Measurements from ENCODE around the gene CIB2.
A peak's percentile ranks its signal among the peaks of the same experiment; 100 is the strongest.

Gene CIB2

DNA sequence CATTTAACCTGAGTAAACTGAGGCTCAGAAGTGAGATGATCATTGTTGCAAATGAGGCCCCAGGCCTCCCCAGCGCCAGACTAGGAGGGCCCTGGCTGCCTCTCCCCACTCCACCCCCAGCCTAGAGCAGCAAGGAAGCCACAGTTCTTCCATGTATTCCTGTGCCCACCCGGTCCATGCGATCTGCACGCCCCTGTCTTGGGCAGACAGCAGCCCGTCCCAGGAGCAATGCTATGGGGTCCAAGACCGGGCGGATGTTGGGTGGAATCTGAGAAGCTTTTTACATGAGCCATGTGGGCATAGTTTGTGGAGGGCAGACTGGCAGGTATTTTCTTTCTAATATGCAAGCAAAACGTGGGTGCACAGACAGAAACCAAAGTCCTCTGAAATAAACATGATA, 23.8 kb downstream of the CIB2 start:
- DNase-seq (ENCODE audit: low spot score), result no peak

DNA sequence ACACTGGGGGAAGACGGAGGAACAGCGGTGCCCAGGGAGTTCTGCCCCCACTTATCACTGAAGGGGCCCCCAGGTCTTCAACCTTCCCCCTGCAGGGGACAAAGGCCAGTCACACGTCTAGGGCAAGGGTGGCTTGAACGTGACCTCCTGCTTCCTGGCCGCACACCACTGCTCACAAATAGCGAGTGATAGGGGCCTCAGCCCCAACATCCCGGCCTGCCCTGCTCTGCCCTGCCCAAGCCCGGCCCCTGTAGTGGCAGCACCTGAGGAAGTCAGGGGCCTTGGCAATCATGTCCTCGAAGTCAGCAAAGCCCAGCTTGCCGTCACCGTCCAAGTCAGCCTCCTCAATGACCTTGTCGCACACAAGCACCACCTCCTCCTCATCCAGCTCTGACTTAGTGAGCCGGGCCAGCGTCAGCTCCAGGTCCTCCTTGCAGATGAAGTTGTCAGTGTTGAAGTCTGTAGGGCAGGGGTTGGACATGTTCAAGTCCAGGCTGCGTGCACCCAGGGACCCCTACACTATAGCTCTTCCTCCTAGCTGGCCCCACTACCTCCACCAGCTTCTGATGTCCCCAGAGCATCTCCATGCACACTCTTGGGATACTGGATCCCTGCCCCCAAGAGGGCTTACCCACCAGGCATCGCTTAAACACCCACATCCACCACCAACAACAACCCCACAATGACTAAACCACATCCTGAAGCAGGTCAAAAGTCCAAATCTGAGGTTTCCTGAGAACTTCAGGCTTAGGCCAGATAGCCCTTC, 25.6 kb downstream of the CIB2 start:
- no peak for DNase-seq (ENCODE audit: low spot score)

DNA sequence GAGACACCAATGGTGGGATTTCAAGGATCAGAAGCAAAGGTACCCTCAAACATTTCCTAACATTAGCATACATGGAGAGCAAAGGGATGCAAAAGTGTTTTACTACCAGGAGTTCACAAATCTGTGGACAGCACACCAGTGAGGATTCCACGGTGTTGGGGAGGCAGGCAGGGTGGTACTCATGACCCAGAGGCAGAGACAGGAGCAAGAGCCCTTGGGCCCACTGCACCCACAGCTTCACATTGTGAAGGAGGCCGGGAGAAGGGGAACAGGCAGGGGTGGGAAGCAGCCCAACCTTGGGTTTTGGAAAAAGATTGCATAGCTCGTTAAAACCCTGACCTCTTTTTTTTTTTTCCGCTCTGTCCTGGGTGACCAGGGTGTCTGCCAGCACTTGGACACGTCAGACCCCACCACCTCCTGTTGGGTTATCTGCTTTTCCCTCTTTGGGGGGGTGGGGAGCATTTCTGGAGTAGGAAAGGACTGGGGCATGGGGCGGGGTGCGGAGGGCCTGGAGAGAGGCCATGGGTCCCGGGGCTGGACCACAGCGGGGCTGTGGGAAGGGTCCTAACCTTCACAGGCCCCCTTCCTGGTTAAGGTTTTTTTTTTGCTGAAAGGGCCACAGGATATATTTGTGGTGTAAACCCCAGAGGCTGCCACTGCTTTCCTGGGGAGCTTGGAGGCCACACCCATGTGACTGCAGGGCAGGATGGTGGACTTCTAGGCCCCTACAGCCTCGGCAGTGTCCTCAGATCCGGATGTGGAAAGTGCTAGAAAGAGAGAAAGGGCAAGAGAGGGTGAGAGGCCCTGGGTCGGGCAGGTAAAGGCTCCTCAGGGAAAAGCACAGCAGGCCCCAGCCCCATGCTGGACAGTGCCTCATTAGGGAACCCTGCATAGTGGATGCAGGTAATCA, 26.4 kb downstream of the CIB2 start:
- DNase-seq (ENCODE audit: low spot score), result no peak

DNA sequence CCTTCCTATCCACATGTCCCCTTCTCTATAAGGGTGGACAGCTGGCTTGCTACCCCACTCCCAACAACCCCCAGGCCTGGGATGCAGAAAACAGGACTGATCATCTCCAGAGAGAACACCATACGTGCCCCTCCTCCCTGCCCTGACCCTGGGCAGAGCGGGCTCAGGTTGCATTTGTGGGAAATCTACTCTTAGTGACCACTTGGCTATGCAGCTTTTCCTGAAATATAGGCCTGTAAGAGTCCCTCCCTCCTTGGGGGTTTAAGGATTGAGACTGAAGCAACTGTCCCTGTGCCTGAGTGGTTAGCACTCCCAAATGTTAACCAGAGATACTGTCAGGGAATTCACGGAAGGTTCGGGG, 27.1 kb downstream of the CIB2 start:
- DNase-seq (ENCODE audit: low spot score), result no peak

DNA sequence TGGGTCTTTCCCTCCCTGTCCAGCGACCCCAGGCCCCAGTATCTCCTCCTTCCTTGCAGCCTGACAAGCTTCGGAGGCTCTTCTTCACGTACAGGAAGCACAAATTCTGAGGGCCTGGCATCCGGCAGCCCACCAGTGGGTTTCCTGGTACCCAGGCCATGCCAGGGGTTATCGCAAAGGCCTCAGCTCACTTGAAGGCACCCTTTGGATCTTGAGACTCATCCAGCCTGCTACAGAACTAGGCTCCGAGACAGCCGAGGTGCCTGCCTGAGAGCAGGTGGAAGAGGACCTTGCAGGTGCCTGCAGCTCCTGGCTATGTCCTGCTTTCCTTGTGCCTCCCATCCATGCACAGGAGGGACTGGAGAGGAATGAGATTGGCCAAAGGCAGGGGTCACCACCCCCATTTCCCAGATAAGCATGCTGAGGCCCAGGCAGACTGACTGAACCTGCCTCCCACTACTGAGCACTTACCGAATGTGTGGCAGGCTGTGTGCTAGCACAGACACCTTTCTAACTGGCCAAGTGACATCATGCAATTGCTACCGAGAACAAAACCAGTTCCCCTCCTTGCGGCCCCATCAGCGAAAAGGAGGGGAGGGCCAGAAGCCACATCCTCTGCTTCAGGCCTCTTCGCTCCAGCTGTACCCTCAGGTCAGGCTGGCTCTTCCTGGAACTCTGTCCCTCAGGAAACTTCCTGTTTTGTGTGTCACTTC, 27.7 kb downstream of the CIB2 start:
- peak; percentile 29 for DNase-seq (ENCODE audit: low spot score)

DNA sequence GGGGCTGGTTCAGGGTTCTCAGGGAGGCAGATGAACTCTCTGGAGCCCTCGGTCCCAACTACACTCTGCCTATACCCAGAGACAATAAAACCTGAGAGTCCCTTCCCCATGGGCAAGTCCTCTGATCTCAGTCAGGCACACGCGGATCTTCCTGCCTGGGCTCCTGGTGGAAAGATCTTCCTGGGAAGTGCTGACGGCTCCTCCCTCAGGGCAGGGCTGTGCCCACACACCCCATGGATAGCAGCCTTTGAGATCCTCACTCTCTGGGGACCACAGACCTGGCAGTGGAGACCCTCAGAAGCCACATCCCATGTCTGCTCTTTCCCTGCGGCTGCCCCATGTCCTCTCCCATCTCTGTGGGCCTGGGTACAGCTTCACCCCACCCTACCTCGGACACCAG, 28.5 kb downstream of the CIB2 start:
- DNase-seq (ENCODE audit: low spot score), result no peak

DNA sequence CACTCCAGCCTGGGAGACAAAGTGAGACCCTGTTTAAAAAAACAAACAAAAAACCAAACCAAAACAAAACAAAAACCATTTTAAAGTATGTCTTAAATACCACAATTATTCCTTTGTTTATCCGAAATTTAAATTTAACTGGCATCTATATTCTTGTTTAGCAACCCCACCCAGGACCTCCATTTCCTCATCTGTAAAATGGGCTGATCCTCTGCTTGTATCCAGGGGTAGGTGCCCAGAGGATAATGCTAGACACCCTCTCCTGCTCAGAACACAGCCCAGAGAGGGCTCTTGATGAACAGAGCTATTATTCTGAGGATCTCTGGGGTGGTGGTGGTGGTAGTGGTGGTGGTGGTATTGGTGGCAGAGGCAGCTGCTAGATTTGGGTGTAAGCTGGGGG, 29.0 kb downstream of the CIB2 start:
- no peak for DNase-seq (ENCODE audit: low spot score)

DNA sequence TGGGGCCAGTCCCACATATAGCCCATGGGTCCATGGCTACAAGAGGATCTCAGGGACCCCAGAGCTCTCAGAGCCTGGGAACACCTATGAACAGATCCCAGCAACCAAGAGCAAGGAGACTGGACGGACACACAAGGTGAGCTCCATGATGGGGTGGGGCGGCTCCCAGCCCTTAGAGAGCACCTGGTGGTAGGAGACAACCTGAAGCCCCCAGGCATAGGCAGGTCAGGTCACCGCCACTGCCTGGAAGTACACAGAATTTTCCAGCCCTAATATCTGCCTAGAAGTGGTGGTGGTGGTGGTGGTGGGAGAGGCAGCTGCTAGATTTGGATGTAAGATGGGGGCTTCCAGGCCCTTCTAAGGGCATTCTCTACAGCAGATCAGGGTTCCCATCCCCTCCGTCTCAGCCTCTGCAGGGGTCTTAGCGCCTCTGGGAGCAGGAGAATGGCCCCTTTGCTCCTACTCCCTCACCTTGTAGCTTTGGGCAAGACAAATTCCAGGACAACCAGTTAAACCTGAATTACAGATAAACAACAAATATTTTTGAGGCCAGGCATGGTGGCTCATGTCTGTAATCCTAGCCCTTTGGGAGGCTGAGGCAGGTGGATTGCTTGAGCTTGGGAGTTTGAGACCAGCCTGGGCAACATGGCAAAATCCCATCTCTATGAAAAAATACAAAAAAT, 29.7 kb downstream of the CIB2 start:
- no peak for DNase-seq (ENCODE audit: low spot score)

DNA sequence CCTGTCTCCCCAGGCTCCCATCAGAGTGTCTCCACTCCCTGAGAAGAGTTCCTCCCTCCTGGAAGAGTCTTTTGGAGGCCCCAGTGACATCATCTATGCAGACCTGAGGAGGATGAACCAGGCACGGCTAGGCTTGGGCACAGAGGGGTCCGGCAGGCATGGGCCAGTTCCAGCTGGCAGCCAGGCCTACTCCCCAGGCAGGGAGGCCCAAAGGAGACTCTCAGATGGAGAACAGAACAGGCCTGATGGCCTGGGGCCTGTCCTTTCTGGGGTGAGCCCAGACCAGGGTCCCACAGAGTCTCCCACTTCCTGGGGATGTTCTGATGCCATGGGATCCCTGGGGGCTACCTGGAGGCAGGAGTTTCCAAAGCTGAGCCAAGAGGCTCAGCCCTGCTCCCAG, 30.4 kb downstream of the CIB2 start:
- DNase-seq (ENCODE audit: low spot score), result no peak

DNA sequence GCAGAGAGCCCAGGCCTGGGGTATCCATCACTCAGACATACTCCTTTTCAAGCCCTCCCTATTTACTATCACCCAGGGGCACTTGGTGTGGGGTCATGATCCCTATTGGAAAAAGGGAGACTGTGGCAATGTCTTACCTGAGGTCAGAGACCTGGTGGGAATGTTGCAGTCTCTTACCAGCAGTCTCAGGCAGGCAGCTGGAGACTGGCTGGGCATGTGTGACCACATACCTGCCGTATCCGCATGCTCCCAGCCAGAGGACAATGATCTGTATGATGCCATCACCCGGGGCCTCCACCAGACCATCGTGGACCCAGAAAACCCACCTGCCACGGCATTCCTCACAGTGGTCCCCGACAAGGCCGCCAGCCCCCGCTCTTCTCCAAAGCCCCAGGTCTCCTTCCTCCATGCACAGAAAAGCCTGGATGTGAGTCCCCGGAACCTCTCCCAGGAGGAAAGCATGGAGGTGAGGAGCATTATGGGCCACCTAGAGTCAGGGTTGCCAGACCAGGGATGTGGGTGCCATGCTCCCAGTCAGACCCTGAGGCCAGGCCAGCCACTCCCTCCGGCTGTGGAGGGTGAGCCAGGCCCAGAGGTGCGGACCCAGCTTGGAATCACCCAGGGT, 33.0 kb downstream of the CIB2 start:
- DNase-seq (ENCODE audit: low spot score), result no peak

DNA sequence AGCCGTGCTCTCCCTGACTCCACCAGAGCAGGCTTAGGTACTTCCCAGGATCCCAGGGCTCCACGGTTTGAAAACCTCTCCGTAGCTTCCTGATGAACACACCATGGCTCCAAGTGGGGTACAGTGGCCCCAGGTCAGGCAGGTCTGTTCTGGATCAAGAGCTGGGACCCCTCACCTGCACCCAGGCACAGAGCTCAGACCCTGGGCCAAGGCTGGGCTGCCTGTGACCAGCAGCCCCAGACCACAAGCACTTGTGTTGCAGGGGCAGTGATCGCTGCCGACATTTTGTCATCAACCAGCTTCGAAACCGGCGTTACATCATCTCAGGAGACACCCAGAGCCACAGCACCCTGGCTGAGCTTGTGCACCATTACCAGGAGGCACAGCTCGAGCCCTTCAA, 33.6 kb downstream of the CIB2 start:
- no peak for DNase-seq (ENCODE audit: low spot score)

DNA sequence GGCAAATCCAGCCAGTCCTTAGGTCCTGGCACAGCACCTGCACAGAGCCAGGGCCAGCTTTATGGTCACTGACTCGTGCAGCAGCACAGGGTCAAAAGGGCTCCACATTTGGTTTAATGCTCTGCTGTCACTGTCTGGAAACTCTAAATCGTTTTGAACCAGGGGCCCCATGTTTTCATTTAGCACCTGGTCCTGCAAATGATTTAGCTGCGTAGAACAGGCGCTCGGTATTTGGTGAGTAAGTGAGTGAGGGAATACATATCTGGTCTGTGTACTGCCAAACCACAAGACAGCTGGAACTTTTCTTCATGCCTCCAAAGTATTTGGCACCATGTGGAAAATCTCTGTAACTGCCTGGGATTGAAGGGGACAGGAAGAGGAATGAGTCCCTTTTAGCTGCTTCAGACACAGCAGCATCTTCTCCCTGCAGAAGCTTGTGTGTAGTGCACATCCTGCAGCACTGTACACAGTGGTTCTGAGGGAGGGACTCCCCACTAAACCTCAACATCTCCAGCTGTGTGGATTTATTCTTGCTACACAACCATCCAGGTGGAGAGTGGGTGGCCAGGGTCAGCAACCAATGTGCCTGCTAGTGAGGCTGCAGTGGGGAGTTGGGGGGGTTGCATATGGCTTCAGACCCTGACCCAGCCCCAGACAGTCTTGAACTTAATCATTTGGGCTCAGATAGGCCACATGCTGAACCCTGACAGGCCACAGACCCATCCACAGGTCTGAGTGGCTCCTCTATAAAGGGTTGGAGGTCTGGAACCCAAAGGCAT, 37.8 kb downstream of the CIB2 start:
- no peak for DNase-seq (ENCODE audit: low spot score)

DNA sequence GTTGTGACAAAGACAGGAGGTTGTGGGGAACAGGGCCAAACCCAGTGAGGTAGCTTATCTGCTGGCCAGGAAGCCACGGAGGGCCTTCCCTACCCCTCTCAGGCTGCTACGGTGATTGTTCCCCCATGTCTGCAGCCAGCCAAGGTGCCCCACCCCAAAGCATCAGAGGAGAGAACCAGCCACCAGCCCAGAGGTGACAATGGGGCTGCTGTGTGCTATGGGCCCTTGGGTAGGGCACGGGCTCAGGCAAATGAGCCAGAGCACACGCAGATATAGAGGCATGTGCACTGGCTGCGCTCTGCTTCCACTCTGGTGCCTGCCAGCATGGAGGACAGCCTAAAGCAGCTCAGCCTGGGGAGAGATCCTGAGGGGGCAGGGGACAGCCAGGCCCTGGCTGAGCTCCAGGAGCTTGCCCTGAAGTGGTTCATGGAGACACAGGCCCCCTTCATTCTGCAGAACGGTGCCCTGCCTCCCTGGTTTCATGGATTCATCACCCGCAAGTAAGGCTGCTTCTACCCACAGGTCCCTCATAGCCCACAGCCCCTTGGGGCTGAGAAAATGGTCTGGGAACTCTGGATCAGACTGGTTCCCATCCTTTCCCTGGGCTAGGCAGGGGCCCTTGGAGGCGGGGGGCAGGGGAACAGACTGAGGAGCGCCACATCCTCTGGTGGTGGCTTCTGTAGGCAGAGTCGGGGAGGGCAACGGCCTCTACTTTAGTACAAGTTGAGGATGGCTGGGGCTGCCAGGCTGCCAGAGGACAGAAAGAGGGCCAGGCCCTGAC, 38.8 kb downstream of the CIB2 start, which contains the start of gene SH2D7:
SH2D7 (plus strand) TSS at position 301 of the 781 bp plus-strand sequence; CDS start at position 325, 24 bp downstream.
- no peak for DNase-seq (ENCODE audit: low spot score)

DNA sequence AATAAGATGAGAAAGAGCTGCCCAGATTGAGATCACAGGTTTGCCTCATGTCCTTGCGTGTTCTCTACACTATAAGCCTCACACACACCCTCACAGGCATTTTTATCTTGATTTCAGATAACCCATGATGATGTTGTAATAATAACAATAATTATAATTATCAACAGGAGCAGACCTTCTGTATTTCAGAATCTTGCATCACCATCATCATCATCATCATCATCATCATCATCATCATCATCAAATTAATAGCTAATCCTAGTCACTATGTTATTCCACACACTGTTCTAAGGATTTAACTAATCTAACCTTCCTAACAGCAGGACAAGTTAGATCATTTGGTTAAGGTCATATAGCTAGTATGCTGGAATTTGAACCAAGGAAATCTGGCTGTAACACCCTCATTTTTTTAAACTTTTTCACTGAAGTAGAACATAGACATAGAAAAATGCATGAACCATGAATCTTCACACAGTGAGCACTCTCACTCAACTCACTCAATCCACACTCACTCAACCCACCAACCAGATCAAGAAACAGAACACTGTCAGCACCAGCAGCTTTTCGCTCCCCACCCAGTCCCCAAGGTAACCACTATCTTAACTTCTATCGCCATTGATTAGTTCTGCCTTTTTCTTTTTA, 40.7 kb downstream of the CIB2 start:
- DNase-seq (ENCODE audit: low spot score), result no peak

DNA sequence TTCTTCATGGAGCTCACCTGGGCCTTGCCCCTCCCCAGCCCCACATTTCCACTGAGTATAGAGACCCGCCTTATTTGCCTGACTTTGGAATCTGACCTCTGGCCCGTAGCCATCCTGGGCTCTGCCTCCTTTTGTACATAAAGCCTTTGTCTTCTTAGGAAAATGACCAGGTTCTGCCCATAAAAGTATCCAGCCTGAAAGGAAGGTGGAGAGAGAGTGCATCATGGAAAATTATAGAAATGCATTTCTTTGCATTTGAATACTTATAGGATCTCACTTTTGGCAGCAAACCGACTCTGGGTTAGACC, 42.5 kb downstream of the CIB2 start:
- no peak for DNase-seq (ENCODE audit: low spot score)

DNA sequence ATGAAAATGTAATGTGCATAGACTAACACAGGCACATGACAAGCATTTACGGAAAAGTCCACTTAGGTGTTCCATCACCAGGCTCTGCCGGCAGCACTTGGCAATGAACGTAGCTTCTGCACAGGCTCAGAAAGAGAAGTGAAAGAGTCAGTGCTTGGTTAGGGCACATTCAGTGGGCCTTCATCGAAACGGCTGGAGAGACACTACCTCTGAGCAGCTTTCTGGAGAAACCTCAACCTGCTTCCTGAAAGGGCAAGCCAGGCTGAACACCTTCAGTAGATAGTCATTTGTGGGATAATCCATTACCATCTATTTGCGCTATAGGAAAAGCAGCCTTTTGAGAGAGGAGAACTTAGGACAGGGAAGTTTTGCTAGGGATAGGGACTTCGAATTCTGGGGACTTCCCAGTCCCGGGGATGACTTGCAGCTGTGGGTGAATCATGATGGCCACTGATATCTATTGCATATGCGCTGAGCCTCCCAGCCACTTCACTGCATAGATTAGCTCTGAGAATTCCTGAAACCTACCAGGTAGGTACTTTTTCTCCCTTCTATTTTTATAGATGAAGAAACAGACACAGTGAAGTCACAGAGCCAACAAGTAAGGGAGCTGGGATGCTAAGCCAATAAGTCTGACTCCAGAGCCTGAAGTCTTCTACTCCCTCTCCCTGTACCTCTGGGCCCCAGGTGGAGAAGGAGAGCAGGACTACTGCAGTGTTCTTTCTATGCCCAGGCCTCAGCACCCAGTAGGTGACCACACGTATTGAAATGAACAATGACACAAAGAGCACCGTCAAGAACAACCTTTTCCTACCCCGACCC, 43.1 kb downstream of the CIB2 start:
- DNase-seq (ENCODE audit: low spot score), result peak; percentile 50

DNA sequence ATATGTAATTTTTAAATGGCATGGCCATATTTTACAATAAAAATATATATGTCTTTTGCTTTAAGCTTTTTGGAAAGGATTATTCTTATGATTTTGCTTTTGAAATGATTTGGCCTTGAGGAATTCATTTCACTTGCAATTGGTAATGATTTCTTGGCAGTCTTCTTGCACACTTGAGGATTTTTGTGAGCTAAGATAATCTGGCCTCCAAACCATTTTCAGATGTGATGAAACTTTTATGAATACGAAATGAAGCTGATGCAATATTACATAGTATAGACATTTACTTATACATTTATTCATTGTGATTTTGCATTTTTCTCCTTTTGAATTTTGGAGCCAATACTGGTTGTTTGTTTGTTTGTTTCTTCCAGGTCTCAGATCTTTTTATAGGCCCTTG, 45.3 kb downstream of the CIB2 start:
- no peak for DNase-seq (ENCODE audit: low spot score)

DNA sequence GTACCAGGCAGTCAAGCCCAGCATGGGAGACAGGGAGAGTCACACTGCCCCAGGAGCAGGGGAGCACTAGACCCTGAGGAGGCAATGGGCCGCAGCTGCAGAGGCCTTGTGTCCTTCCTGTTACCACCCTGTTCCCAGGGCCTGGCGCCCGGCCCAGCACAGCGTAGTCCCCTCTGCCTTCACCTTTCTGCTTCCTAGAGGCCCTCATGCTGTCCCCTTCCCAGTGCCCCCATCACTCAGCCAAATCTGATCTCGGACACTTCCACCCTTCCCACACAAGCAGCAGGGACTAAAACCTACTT, 46.8 kb downstream of the CIB2 start:
- DNase-seq (ENCODE audit: low spot score), result no peak

All from NAMALWA (cell line).